ENCODE data around the gene ZBTB25. TPM values are rescaled to one million over a fixed set of nuclear protein-coding genes. Genes with fewer than 3 reads are reported as not detected.

ZBTB25 gene
- total RNA-seq, 1 experiment from 2014 or later: 10.0 TPM

GRCh38 chr14:64525354-64525753, 21.7 kb upstream of the ZBTB25 start:
- no peak overlapping the region for H3K27ac Mint-ChIP-seq (ENCODE audit: unreplicated experiment)
- no TSS peak for BruUV-seq (replicated peaks)
- H3K36me3 Mint-ChIP-seq (ENCODE audit: insufficient read depth, unreplicated experiment): peaks cover 17% of the 10 kb centered on the region
- Histone ChIP-seq H3K9me3 (no peaks in the 10 kb centered on the region), H3K36me3 (ENCODE audit: control insufficient read depth, insufficient read depth, low read length) (no peaks in the 10 kb centered on the region), H3K27me3 (replicated peaks; ENCODE audit: control insufficient read depth, insufficient read depth, low read length) (no peaks in the 10 kb centered on the region), H3K4me1 (peaks cover 6% of the 10 kb centered on the region; the same call in 1 of the 2 replicates), H3K4me3 (ENCODE audit: low read depth, low read length) (no peak overlapping the region)
- POLR2A ChIA-PET: no interaction called here
- H3K27me3 Mint-ChIP-seq (ENCODE audit: insufficient read depth, unreplicated experiment): no peaks in the 10 kb centered on the region
- DNase-seq: no peak
- no peak for TF ChIP-seq CTCF (IDR thresholded peaks at IDR 0.05; ENCODE audit: insufficient read depth in 1 of 2, low read depth in 1 of 2, low read length in 1 of 2, severe bottlenecking in 1 of 2, unreplicated experiment in 1 of 2)
- H3K4me3 Mint-ChIP-seq (ENCODE audit: unreplicated experiment): no peak overlapping the region
- H3K4me1 Mint-ChIP-seq (ENCODE audit: low read depth, unreplicated experiment): peaks cover 12% of the 10 kb centered on the region
- intact Hi-C loops (cut with micrococcal nuclease; ENCODE audit: unreplicated experiment): no loop called here
- CTCF ChIA-PET: no interaction called here
- no peaks in the 10 kb centered on the region for H3K9me3 Mint-ChIP-seq (ENCODE audit: unreplicated experiment)

DNA sequence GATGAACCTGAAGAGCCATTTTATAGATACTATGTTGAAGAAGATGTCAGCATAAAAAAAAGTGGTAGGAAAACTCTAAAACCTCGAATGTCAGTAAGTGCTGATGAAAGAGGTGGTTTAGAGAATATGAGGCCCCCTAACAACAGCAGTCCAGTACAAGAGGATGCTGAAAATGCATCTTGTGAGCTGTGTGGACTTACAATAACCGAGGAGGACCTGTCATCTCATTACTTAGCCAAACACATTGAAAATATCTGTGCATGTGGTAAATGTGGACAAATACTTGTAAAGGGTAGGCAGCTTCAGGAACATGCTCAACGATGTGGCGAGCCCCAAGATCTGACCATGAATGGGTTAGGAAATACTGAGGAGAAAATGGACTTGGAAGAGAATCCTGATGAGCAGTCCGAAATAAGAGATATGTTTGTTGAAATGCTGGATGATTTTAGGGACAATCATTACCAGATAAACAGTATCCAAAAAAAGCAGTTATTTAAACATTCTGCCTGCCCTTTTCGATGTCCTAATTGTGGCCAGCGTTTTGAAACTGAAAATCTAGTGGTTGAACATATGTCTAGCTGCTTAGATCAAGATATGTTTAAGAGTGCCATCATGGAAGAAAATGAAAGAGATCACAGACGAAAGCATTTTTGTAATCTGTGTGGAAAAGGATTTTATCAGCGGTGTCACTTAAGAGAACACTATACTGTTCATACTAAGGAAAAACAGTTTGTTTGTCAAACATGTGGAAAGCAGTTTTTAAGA, 19.1 kb upstream of the ZBTB25 start:
- TF ChIP-seq CTCF (IDR thresholded peaks at IDR 0.05; ENCODE audit: insufficient read depth in 1 of 2, low read depth in 1 of 2, low read length in 1 of 2, severe bottlenecking in 1 of 2, unreplicated experiment in 1 of 2): no peak
- DNase-seq: no peak
- no peaks in the 10 kb centered on the region for H3K27me3 Mint-ChIP-seq (ENCODE audit: insufficient read depth, unreplicated experiment)
- no peaks in the 10 kb centered on the region for H3K4me1 Mint-ChIP-seq (ENCODE audit: low read depth, unreplicated experiment)
- H3K27me3 ChIP-seq (replicated peaks; ENCODE audit: control insufficient read depth, insufficient read depth, low read length): no peaks in the 10 kb centered on the region
- intact Hi-C loops (cut with micrococcal nuclease; ENCODE audit: unreplicated experiment): no loop called here
- POLR2A ChIA-PET: no interaction called here
- H3K4me3 ChIP-seq (ENCODE audit: low read depth, low read length): no peak overlapping the region
- H3K27ac Mint-ChIP-seq (ENCODE audit: unreplicated experiment): no peak overlapping the region
- H3K4me1 ChIP-seq: no peaks in the 10 kb centered on the region
- H3K36me3 Mint-ChIP-seq (ENCODE audit: insufficient read depth, unreplicated experiment): peaks cover 10% of the 10 kb centered on the region
- H3K9me3 ChIP-seq: no peaks in the 10 kb centered on the region
- no TSS peak for BruUV-seq (replicated peaks)
- no peaks in the 10 kb centered on the region for H3K9me3 Mint-ChIP-seq (ENCODE audit: unreplicated experiment)
- H3K4me3 Mint-ChIP-seq (ENCODE audit: unreplicated experiment): no peak overlapping the region
- CTCF ChIA-PET: no interaction called here
- no peaks in the 10 kb centered on the region for H3K36me3 ChIP-seq (ENCODE audit: control insufficient read depth, insufficient read depth, low read length)

DNA sequence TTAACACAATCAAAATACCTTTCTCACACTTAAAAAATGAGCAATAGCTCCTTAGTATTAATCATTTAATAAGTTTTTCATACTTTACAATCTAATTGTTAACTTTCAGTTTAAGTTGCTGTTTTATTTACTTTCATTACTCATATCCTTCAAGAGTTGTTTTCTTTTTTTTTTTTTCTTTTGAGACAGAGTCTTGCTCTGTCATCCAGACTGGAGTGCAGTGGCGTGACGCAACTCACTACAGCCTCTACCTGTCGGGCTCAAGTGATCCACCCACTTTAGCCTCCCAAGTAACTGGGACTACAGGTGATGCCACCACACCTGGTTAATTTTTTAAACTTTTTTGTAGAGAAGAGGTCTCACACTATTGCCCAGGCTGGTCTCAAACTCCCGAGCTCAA, 17.1 kb upstream of the ZBTB25 start:
- no peak for TF ChIP-seq CTCF (IDR thresholded peaks at IDR 0.05; ENCODE audit: insufficient read depth in 1 of 2, low read depth in 1 of 2, low read length in 1 of 2, severe bottlenecking in 1 of 2, unreplicated experiment in 1 of 2)
- CTCF ChIA-PET: interaction anchor here (0.7 kb wide), 1 partner anchor 53 kb away, joined by 3 read pairs; no protein-coding TSS in a partner anchor
- no peak overlapping the region for H3K4me3 Mint-ChIP-seq (ENCODE audit: unreplicated experiment)
- no peaks in the 10 kb centered on the region for H3K36me3 Mint-ChIP-seq (ENCODE audit: insufficient read depth, unreplicated experiment)
- Histone ChIP-seq H3K9me3 (no peaks in the 10 kb centered on the region), H3K27me3 (replicated peaks; ENCODE audit: control insufficient read depth, insufficient read depth, low read length) (no peaks in the 10 kb centered on the region), H3K4me1 (no peaks in the 10 kb centered on the region), H3K4me3 (ENCODE audit: low read depth, low read length) (no peak overlapping the region), H3K36me3 (ENCODE audit: control insufficient read depth, insufficient read depth, low read length) (no peaks in the 10 kb centered on the region)
- no peak for DNase-seq
- POLR2A ChIA-PET: no interaction called here
- intact Hi-C loops (cut with micrococcal nuclease; ENCODE audit: unreplicated experiment): no loop called here
- no peaks in the 10 kb centered on the region for H3K4me1 Mint-ChIP-seq (ENCODE audit: low read depth, unreplicated experiment)
- no TSS peak for BruUV-seq (replicated peaks)
- H3K9me3 Mint-ChIP-seq (ENCODE audit: unreplicated experiment): no peaks in the 10 kb centered on the region
- H3K27me3 Mint-ChIP-seq (ENCODE audit: insufficient read depth, unreplicated experiment): no peaks in the 10 kb centered on the region
- H3K27ac Mint-ChIP-seq (ENCODE audit: unreplicated experiment): no peak overlapping the region

Measured in Caco-2 (cell line).